Measurements from ENCODE around the gene LTB4R. TPM values are rescaled to one million over a fixed set of nuclear protein-coding genes. Genes with fewer than 3 reads are reported as not detected.
A peak's percentile ranks its signal among the peaks of the same experiment; 100 is the strongest.
"Not testable (repeated sequence)": the region's sequence is repeated elsewhere in the genome, so short reads cannot be mapped to it uniquely, and the experiment has no call there.

LTB4R gene
- total RNA-seq, 1 donor from 2014 or later: 1.3 TPM

- DNase-seq (ENCODE audit: low read depth): no peak
Measured at GRCh38 chr14:24323341-24323740, 12.0 kb downstream of the LTB4R start.

GRCh38 chr14:24324024-24324423 lies 12.7 kb downstream of the LTB4R start:
- no peak for DNase-seq (ENCODE audit: low read depth)

DNA sequence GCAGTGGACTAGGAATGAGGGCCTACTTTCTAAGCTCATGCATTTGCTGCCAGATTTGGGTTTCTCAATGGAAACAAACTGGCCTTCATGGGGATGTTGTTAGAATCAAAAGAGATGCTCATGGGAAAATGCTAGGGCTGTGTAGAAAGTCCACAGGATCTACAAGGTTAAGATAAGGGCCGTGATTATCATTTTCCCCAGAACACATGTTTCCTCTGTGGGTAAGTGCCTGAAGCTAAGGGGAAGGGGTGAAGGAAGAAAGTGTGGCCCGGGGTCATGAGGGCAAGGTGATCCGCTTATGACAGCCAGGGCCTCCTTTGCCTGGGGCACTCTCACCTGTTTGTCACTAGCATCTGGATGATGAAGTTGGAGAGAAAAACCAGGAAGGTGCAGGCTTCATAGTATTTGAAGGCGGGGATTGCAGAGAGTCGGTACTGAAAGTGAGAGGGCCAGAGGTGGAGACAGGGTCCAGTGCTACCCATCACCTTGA lies 13.8 kb downstream of the LTB4R start:
- no peak for DNase-seq (ENCODE audit: low read depth)

GRCh38 chr14:24325963-24326362 lies 14.7 kb downstream of the LTB4R start:
- no peak for DNase-seq (ENCODE audit: low read depth)

DNA sequence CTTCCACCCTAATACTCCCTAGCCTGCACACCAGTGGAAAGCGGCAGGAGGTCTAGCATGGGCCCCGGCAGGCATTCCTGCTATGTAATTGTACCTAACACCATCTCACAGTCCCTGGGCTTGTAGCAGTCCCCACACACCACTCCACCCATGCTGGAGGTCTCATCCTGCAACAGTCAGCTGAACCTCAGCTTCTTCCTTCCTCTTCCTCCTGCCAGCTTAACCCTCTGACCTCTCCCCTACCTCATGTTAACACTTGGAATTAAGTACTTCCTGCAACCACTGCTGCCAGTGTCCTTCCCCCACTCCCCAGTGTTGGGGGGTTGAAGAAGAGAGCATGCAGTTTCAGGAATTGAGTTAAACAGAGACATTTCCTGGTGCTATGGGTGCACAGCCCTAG lies 16.0 kb downstream of the LTB4R start:
- no peak for DNase-seq (ENCODE audit: low read depth)

DNA sequence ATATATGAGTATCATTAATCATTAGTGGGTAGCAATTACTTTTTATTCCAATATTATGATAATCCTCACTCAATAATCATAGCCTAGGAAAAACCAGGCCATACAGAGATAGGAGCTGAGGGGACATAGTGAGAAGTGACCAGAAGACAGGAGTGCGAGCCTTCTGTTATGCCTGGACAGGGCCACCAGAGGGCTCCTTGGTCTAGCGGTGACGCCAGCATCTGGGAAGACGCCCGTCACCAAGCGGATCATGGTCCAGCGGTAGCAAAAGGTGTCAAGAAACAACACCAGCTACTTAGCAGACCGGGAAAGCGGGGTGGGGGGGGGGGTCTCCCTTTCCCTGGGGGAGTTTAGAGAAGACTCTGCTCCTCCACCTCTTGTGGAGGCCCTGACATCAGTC lies 16.6 kb downstream of the LTB4R start:
- DNase-seq (ENCODE audit: low read depth): not testable (repeated sequence)

- DNase-seq (ENCODE audit: low read depth): no peak
Measured at GRCh38 chr14:24329073-24329663, 17.9 kb downstream of the LTB4R start.

DNA sequence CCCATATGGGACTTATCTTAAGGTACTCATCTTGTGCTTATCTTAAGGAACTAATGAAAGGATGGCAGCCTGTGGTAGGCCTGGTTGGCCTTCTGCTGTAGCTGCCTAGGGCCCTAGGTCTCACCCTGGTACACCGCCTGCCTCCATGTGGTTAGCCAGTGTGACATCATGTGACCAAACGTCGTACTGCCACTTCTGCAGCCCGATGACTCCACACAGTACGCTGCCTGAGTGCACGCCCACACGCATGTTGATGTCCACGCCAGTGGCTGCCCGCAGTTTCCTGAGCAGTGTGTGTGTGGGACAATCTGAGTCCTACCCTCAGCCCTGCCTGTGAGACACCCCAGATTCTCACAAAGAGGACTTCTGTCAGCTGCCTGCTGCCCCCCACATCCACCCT lies 18.4 kb downstream of the LTB4R start:
- DNase-seq (ENCODE audit: low read depth): no peak

DNA sequence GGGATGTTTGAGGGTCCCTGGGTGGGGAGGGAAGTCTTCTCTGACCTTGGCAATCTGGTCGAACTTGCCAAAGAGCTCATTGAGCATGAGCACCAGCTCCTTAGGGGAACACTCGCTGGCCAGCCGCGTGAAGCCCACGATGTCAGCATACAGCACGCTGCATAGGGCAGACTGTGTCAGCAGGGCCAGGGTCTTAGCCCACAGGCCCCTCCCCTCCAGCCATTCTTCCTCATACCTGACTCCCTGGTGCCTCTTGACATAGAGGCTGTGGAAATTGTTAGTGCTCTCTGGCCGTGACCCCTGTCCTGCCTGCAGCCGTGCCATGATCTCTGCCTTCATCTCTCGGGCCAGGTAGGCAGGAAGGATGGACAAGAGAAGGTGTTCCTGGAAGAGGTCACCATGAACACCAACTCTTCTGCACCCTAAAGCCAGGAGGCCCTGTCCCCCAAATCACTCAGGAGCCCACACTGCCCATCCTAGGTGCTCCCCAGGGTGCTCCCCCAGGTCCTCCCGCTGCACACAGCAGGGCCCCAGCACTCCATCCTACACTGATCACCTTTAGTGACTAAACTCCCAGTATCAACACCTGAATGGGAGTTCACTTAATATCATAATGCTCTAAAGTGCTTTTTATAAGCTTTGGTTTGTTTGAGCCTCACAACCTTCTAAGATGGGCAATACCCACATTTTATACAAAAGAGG lies 19.8 kb downstream of the LTB4R start:
- no peak for DNase-seq (ENCODE audit: low read depth)

- no peak for DNase-seq (ENCODE audit: low read depth)
Measured at GRCh38 chr14:24331731-24332267, 20.5 kb downstream of the LTB4R start.

- DNase-seq (ENCODE audit: low read depth): peak; percentile 54
Measured at GRCh38 chr14:24332268-24332993, 21.1 kb downstream of the LTB4R start.

DNA sequence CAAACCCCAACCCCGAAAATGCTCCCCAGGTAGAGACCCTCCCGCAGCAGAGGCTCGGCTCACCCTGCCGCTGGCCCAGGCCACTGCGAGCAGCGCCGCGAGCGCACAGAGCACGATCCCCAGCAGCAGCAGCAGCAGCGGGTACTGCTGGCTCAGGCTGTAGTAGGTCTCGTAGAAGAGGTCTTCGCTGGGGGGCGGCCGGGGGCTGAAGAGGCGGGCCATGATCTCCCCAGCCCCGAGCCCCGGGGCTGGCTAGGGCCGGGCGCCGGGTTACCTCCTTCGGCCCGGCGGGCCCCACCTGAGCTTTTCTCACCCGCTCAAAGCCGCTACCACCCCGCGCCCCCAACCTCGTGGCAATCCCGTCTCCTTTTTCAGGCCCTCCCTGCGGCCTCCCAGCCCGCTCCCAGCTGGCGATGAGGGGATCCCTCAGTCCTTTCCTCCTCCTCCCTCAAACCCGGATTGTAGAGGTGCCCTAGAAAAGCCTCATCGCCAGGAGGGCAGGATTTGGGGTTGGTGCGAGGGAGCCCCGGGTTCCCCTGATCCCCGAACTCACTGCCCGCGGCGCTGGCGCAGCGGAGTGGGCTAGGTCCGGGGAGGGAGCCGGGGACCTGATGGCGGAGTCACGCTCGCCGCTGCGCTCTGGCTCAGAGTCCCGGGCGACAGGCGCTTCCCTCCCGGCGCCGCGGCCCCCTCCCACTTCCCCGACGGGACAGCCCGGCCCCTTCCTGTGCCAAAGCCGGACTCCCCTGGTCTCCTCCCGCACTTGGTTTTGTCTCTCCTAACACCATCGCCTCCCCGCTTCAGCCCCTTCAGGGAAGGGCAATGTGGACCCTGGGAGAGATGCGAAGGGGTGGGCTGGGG lies 23.4 kb downstream of the LTB4R start, which contains the start of gene ADCY4:
TSS of gene ADCY4 (minus strand) at position 641 of the 861 bp plus-strand sequence. CDS start at position 222, 419 bp downstream.
- no peak for DNase-seq (ENCODE audit: low read depth)

- DNase-seq (ENCODE audit: low read depth): no peak
Measured at GRCh38 chr14:24335461-24336171, 24.3 kb downstream of the LTB4R start.

- DNase-seq (ENCODE audit: low read depth): no peak
Measured at GRCh38 chr14:24337144-24337823, 26.0 kb downstream of the LTB4R start.

DNA sequence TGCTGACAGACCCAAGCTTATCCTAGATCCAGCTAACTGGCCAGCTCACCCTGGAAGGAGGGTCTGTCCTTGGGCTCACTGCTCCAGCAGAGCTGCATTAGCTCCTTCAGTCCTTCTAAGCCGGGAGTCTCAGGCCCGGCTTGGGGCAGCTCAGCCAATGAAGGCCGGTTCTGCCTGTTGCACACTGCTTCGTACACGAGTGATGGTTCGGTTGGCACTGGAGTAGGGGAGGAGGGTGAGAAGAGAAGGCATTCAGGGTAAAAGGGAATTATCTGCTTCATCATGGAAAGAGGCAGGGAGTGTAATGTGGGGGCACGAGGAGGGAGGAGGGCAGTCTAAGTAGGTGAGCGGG lies 26.5 kb downstream of the LTB4R start:
- DNase-seq (ENCODE audit: low read depth): no peak

DNA sequence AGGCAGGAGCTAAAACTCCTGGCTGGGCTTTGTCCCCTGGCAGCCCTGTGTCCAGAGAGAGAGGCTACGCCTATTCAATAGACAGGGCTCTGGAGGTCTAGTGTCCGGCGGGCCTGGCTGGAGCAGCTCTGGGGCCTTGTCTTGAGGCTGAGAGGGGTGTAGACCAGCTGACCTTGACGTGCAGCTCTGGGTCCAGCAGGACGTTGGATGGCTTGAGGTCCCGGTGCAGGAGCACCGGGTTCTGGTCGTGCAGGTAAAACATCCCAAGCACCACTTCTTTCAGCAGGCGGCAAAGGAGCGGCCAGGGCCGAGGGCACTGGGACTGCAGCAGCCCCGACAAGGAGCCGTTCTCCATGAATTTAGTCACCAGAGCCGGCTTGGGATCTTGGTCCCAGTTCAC lies 27.5 kb downstream of the LTB4R start:
- DNase-seq (ENCODE audit: low read depth): no peak

DNA sequence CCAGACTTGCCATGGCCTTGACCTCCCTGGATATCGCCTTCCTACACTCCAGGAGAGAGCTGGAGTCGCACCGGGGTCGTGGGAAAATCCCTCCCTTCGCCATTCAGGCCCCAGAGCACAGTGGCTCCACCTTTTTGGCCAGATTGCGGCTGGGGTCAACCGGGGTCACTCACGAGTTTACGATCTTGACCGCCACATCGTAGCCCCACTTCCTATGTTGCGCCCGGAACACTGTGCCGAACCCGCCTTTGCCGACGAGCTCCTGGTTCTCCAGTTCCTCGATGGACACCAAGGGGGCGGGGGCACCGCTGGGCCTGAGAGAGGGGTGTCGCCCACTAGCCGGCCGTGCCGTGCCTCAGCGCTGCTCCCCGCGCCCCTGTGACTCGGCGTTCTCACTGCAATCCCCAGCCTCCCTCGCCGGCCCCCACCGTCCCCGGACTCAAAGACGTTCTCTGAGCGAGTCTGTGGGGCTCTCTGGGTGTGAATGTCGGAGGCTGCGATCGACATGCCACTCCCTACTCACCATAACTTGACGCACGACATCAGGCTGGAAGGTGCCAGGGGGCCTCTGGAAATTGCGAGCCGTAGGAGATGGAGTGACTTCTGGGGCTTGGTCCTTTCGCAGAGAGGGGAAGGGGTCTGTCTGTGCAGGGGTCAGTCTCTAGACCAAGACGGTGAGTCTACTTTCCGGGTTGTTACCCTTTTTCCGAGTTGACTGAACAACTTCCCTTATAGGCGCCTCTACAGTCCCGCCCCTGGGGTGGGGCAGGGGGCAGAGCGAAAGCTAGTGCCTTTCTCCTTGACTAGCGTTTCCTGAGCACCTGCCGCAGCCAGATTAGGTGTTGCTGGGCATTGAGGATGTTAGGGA lies 28.2 kb downstream of the LTB4R start, which contains the start of gene RIPK3:
TSS of gene RIPK3 (minus strand) at position 708 of the 868 bp plus-strand sequence. CDS start at position 543, 165 bp downstream.
- DNase-seq (ENCODE audit: low read depth): no peak

GRCh38 chr14:24340606-24341005 lies 29.3 kb downstream of the LTB4R start:
- DNase-seq (ENCODE audit: low read depth): no peak

- DNase-seq (ENCODE audit: low read depth): no peak
Measured at GRCh38 chr14:24342889-24343288, 31.6 kb downstream of the LTB4R start.
